Measurements from ENCODE around the gene SSMEM1.

GRCh38 chr7:130224210-130224609 lies 16.6 kb downstream of the SSMEM1 start:
- TF ChIP-seq CTCF (conservative IDR thresholded peaks at IDR 0.05; ENCODE audit: low read depth, low read length) (no peak), POLR2A (IDR thresholded peaks at IDR 0.05; ENCODE audit: low read depth, low read length) (no peak), RFX5 (IDR thresholded peaks at IDR 0.05; ENCODE audit: low read depth, low read length) (no peak), RAD21 (IDR thresholded peaks at IDR 0.05; ENCODE audit: low read length) (no peak), CEBPB (IDR thresholded peaks at IDR 0.05; ENCODE audit: low read depth, low read length) (no peak), MXI1 (IDR thresholded peaks at IDR 0.05; ENCODE audit: borderline replicate concordance, low read depth, low read length) (no peak), RCOR1 (IDR thresholded peaks at IDR 0.05; ENCODE audit: insufficient replicate concordance, low read length) (no peak), USF2 (IDR thresholded peaks at IDR 0.05; ENCODE audit: low read depth, low read length) (no peak)

Data from IMR-90 (cell line).